Cardiac fibroblast (primary cell): ENCODE data around the gene VAPA.

Source experiments
- DNase-seq, 2 donors: peaks; one replicate each; pipeline versions ENCODE4 v3.0.0 to v3.0.0-alpha.2; 2010; ENCODE audit warnings: low read depth in 2 of 2
- H3K4me3 ChIP-seq, 2 donors: replicated peaks in 1 of 2; 1 replicate in 1 of 2; 2 replicates in 1 of 2; pipeline ENCODE4 v1.5.1; 2011; ENCODE audit warnings: low read depth in 2 of 2, low read length in 2 of 2, mild to moderate bottlenecking in 2 of 2, moderate library complexity in 1 of 2
- TF ChIP-seq, protein P1 (sequence below): IDR thresholded peaks from one replicate; pipeline ENCODE4 v1.5.1; 2011; ENCODE audit warnings: low read depth, mild to moderate bottlenecking, low read length, inconsistent platforms

VAPA gene

DNA sequence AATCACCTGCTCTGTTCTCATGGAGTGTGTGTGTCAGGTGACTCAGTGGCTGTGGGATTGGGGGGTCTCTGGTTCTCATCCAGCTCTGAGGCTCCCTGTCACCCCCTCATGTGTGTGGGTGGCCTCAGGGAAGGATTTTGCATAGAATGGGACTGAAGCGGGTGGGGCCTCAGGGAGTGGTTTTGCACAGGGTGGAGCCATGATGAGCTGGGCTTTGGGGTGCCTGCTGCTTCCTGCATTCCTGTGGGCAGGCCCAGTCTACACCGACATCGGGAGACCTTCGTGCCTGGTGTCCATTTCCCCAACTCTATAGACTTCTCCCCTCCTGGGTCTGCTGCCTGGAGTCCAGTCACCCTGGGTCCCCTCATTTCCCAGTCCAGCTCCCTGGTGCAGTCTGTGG, 59.7 kb downstream of the VAPA start:
- no peak overlapping the region for H3K4me3 ChIP-seq
- no peak for DNase-seq
- TF ChIP-seq, protein P1, sequence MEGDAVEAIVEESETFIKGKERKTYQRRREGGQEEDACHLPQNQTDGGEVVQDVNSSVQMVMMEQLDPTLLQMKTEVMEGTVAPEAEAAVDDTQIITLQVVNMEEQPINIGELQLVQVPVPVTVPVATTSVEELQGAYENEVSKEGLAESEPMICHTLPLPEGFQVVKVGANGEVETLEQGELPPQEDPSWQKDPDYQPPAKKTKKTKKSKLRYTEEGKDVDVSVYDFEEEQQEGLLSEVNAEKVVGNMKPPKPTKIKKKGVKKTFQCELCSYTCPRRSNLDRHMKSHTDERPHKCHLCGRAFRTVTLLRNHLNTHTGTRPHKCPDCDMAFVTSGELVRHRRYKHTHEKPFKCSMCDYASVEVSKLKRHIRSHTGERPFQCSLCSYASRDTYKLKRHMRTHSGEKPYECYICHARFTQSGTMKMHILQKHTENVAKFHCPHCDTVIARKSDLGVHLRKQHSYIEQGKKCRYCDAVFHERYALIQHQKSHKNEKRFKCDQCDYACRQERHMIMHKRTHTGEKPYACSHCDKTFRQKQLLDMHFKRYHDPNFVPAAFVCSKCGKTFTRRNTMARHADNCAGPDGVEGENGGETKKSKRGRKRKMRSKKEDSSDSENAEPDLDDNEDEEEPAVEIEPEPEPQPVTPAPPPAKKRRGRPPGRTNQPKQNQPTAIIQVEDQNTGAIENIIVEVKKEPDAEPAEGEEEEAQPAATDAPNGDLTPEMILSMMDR = no peak

DNA sequence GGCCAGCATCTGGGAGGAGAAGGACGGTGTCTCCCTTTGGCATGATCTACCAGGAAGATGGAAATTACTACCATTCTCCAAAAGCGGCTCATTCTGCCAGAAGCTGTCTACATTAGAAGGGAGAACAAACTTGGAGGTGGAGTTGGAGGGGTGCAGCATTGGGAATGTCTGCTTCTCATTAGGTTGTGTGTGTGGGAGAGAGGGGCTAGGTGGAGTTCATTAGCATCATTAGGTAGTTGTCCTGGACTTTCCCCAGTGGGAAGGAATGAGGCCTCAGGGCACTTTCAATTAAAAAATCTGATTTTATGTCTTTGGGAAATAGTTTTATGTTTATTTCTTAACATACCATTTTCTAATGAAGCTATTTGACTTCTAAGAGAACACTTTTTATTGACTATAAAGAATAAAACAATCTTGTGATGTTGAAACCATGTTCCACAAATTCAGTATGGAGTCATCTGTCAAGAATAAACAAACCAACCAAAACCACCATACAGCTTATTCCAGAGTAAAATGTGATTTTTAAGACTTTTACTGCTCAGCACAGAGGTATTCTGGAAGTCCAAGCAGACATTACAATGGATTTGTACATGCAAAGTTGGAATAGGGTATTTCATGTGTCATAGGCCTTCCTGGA, 60.6 kb downstream of the VAPA start:
- TF ChIP-seq, protein P1 = no peak
- H3K4me3 ChIP-seq = no peak overlapping the region
- DNase-seq = no peak

DNA sequence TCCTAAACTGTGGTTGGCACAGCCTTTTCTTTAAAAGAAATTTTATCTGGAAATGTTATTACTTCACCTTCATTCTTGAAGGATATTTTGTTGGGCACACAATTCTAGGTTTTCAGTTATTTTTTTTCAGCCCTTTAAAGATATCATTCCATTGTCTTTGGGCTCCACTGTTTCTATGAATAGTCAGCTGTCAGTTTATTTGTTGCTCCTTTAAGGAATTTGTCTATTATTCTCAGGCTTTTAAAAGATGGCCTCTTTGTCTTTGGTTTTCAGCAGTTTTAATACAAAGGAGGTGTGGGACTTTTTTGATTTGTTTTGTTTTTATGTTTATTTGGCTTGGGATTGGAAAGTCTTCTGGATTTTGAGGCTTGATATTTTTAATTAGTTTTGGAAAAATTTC, 61.8 kb downstream of the VAPA start:
- TF ChIP-seq, protein P1 = no peak
- no peak overlapping the region for H3K4me3 ChIP-seq
- no peak for DNase-seq

- DNase-seq = no peak
- TF ChIP-seq, protein P1 = no peak
- H3K4me3 ChIP-seq = no peak overlapping the region
These were observed 68.9 kb downstream of the VAPA start for GRCh38 chr18:9982711-9983110.

DNA sequence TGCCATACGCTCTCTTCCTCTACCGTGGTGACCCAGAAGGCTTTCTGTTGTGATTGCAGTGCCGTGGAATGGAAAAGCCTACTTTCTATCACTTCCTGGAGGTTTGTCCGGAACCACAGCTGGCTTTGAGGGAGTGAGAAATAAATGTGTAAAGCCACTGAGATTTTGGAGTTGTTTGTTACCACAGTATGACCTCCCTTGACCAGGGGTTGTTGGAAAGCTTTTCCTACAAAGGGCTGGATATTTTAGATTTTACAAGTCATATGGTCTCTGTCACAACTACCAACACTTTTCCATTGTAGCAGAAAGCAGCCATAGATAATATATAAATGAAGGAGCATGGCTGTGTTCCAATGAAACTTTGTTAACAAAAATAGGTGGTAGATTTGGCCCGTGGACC, 70.3 kb downstream of the VAPA start:
- H3K4me3 ChIP-seq = no peak overlapping the region
- DNase-seq = peak in 1 of 2 donors; percentile 41
- TF ChIP-seq, protein P1 = no peak

- DNase-seq = no peak
- H3K4me3 ChIP-seq = no peak overlapping the region
- TF ChIP-seq, protein P1 = no peak
These were observed 71.8 kb downstream of the VAPA start for GRCh38 chr18:9985641-9986040.

DNA sequence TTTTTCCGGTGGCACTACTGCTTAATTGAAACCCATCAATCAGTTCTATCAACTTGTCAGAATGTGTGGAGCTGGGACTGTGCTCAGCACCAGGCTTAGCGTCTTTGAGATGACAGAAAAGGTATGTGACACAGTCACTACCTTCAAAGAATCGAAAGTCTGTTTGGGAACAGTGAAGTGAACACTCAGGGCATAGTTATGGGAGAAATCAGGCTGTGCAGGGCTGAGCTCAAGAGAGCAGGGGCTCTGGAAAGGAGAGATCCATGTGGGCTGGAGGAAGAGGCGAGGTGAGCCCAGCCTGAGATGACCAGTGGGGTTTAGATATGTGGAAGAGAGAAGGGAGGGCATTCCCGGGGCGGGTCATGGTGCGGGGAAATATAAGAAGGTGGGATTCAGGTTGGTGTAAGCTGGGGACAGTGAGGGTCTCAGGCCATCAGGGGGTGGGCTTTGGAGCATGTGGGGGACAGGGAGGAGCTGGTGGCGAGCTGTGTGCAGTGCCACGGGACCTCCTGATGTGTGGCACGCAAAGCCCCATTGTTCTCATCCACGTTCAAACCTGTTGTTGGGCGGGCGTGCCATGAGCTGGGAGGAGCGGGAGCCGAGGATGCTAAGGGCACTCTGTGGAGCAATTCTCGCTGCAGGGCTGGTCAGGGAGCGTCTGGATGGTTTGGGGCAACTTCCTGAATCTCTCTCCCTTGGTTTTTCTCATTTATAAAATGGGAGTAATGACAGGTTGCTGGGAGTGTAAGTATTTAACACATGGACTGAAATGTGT, 72.5 kb downstream of the VAPA start:
- no peak for DNase-seq
- H3K4me3 ChIP-seq = no peak overlapping the region
- TF ChIP-seq, protein P1 = no peak
